CD4-positive, alpha-beta T cell treated with Interleukin-10 for 1 hour (primary cell): ENCODE measurements around the gene TBCD.
A peak's percentile ranks its signal among the peaks of the same experiment; 100 is the strongest.
"Not testable (repeated sequence)": the region's sequence is repeated elsewhere in the genome, so short reads cannot be mapped to it uniquely, and the experiment has no call there.

Experiments
- DNase-seq: peaks from one replicate; pipeline ENCODE4 v3.0.0-alpha.2; 2020

Gene TBCD

DNA sequence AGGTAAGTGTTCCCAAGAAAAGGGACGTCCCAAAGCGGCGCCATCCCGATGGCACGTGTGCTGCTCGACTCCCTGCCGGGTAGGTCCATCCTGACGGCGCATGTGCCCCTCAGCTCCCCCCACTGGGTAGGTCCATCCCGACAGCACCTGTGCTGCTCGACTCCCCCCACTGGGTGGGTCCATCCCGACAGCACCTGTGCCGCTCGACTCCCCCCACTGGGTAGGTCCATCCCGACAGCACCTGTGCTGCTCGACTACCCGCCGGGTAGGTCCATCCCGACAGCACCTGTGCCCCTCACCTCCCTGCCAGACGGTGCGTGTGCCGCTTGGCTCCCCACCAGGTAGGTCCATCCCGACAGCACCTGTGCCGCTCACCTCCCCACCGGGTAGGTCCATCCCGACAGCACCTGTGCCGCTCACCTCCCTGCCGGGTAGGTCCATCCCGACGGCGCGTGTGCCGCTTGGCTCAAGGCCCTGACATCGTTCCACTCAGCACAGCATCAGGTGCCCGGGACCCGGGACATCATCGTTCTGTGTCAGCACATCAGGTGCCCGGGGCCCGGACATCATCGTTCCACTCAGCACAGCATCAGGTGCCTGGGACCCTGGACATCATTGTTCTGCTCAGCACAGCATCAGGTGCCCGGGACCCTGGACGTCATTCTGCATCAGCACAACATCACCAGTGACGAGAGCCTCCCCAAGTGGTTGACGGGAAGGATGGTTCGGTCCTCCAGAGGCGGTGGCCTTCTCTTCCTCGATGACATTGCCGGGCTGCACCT is 22.2 kb upstream of the TBCD start:
- no peak for DNase-seq

GRCh38 chr17:82732118-82732743 is 19.6 kb upstream of the TBCD start:
- DNase-seq = no peak

GRCh38 chr17:82734987-82735866 is 16.6 kb upstream of the TBCD start, which contains the start of gene FN3K:
Gene FN3K (plus strand): TSS chr17:82735615. CDS start chr17:82735637, 22 bp downstream.
- peak; percentile 42 for DNase-seq

DNA sequence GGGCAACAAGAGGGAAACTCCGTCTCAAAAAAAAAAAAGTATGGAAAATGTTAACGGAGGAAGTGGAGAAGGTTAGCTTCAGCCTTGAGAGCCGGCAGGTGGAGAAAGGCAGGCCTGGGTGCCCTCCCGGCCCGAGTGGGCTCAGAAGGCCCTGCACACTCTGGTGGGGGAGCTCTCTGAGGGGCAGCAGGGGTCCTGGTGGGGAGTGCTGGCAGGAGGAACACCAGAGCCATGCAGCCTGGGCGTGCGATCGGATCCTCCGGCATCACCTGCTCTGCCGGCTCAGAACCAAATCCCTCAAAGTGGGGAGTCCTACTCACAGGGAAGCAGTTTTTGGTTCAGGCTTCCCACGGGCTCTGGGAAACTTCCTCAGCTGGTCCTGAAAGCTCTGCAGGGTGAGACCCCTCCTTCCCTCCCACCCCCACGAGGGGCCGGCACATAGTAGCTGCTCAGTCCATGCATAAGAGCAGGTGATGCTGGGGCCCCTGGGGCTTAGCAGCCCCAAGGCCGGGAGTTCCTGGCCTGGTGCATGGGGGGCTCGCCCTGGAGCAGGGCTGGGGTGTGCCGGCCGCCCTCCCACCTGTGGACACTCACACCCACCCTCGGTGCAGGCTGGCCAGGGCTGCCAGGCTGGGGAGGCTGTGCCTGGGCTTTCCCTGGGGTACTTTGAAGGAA is 15.2 kb upstream of the TBCD start:
- no peak for DNase-seq

DNA sequence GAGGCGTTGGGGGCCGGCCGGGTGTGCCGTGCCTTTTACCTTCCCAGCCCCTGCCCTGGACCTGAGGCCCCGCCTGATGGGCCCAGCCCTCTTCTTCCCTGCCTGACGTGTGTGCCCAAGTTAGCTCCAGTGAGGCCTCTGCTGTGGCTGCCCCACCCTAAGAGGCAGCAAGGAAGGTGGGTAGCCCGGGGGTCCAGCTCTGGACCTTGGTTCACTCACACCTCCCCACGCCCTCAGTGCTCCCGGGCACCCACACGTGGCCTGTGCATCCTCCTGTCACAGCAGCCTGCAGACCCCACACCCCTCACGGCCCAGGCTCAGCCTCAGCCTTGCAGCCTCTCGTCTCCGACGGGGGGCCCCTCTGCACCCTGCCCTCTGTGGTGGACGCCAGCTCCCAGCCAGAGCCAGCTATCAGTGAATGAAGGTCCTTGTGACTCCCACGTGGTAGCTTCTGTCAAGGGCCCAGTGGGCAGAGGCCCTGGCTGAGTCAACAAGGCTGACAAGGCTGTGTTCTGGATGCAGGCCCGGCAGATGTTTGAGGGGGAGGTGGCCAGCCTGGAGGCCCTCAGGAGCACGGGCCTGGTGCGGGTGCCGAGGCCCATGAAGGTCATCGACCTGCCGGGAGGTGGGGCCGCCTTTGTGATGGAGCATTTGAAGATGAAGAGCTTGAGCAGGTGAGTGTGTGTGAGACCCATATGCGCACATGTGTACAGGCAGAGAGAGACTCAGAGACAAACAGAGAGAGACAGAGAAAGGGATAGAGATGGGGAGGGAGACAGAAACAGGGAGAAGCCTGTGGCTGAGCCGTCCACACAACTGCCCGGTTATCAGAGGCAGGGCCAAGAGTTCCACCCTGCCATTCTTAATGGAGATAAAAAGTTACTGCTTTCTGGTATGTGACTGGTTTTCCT is 13.6 kb upstream of the TBCD start:
- no peak for DNase-seq

- DNase-seq = no peak
Observed at GRCh38 chr17:82740906-82741759, 10.7 kb upstream of the TBCD start.

DNA sequence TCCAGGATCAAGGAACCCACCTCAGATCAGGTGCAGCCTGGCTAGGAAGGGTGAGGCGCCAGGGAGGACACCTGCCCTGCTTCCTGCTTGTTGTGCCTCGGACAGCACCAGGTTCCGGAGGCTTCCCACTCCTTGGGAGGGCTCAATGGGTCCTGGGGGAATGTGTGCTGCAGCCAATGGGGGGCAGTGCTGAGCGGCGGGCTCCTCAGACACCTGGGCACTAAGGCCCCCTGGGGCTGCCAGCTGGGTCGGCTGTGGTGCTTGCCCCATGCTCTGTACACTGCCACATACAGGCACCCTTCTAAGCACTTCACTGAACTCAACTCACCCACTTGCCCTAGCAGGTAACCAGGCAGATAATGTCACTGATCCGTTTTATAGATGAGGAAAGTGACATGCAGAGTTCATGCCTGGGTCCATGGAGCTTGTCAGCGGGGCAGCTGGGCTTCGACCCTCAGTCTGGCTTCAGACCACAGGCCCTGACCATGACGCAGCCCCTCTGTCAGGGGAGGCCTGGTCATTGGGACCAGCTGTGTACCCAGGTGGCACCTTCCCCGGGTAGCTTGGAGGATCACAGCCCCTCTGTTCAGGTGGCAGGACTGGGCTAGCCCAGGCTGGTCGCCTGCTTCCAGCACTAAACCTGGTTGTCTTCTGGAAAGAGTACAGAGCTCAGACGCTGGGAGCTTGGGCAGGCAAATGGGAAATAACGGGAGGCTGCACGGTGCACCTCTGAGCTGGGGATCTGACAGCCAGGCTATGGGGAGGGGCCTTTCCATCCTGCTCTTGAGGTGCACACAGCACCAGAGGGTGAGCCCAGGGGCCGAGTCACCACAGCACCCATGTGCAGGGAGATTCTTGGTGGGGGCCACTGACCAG is 8.3 kb upstream of the TBCD start:
- no peak for DNase-seq

GRCh38 chr17:82744736-82745135 is 7.1 kb upstream of the TBCD start:
- not testable (repeated sequence) for DNase-seq

DNA sequence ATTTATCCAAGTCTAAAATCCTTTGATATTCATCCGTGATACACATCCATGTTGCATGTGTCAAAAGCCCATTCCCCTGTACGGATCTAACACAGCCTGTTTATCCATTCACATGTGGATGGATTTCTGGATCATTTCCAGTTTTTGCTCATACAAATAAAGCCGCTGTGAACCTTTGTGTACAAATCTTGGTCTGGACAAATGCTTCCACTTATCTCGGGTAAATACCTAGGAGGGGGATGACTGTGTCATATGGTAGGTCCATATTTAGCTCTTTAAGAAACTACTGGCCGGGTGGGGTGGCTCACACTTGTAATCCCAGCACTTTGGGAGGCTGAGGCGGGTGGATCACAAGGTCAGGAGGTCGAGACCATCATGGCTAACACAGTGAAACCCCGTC is 6.3 kb upstream of the TBCD start:
- DNase-seq = no peak

DNA sequence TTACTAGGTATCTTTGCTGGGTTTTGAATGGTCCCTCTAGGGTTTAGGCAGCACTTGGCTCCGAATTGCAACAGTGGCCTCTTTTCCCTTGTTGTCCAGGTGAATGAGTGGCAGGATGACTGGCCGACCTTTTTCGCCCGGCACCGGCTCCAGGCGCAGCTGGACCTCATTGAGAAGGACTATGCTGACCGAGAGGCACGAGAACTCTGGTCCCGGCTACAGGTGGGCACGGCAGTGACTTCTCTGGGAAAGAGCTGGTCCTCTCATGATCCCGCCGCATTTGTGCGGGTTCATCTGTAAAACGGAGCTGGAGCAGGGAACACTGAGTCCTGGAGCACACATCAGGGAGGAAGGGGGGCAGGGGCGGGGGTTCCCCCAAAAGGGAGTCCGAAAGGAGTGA is 3.1 kb upstream of the TBCD start:
- no peak for DNase-seq

GRCh38 chr17:82750241-82750908 is 1.5 kb upstream of the TBCD start:
- DNase-seq = no peak

GRCh38 chr17:82751171-82751570 is 694 bp upstream of the TBCD start:
- DNase-seq = no peak

- DNase-seq = no peak
Observed at GRCh38 chr17:82752371-82753200, 721 bp downstream of the TBCD start.

DNA sequence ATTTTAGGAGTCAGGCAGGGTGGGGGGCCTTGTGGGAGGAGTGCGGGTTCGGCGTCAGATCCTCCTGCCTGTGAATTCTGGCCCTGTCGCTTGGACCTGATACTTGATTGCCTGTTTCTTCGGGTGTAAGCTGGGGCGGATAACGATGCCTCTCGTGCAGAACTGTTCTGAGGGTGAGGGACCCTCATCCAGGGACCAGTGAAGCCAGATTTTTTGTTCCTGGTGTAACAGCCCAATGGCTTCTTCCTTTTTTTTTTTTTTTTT is 1.3 kb downstream of the TBCD start:
- DNase-seq = no peak

- no peak for DNase-seq
Observed at GRCh38 chr17:82754297-82755208, 2.7 kb downstream of the TBCD start.

- DNase-seq = no peak
Observed at GRCh38 chr17:82756166-82756565, 4.3 kb downstream of the TBCD start.

GRCh38 chr17:82765371-82765770 is 13.5 kb downstream of the TBCD start:
- no peak for DNase-seq
